RCC 7860 (cell line): ENCODE measurements around the gene PACRG.

Source experiments
- DNase-seq: peaks from one replicate; pipeline ENCODE4 v3.0.0-alpha.2; 2015; ENCODE audit warnings: low spot score
- FAIRE-seq: peaks from 2 replicates; lab custom pipeline; 2012; peaks lifted over from hg19 to GRCh38; lab: Jason Lieb, UNC

Gene PACRG

DNA sequence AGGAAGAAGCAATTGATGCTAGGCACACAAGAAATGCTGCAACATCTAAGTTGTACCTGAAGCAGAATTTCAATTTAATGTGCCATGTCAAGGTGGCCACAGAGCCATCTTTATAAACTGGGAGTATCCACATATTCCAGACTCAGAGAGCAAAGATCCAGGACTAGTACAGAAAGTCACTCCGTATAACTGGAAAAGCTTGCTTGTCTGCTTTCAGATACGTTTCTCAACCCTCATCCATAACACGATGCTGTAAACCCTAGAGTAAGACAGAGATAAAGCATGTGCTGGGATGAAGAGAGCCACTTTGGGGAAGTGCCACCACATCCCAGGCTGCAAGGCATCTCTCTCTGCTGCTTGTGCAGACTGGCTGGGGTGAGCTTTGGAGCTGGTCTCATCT is 134.7 kb downstream of the PACRG start:
- DNase-seq (no peak), FAIRE-seq (no peak)

DNA sequence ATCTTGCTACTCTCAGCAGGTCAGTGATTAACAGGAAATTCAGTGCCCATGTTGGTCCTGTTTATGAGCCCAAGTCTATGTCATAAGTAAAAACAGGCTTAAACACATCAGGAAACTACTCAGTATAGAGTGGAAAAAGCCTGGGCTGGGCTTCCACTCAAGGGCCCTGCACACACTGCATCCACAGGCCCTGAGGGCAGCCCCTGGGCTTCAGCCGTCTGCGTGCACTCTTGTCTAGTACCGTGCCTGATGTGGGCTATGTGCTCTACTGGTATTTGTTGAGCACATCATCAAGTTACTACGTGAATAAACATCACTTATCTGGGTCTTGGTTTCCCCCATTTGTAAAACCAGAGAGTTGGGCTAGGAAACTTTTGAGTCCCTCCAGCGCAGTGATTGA is 135.2 kb downstream of the PACRG start:
- FAIRE-seq (no peak), DNase-seq (no peak)

DNA sequence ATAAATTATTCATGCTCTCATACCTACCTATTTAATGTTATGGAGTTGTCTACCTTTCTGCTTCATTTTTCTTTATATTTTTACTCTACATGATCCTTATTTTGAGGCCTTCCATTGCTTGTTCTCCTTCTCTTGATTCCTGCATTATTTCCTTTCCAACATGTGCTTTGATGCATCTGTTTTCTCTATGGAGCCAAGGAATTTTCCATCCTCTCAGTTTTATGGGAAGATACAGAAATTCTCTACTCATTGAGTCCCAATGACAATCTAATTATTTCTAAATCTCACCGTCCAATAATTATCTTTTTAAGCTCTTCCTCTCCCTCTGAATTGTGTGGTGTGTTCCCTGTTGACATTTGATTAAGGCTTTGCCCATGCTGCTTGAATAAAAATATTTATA is 136.0 kb downstream of the PACRG start:
- no peak for DNase-seq
- FAIRE-seq, result no peak

DNA sequence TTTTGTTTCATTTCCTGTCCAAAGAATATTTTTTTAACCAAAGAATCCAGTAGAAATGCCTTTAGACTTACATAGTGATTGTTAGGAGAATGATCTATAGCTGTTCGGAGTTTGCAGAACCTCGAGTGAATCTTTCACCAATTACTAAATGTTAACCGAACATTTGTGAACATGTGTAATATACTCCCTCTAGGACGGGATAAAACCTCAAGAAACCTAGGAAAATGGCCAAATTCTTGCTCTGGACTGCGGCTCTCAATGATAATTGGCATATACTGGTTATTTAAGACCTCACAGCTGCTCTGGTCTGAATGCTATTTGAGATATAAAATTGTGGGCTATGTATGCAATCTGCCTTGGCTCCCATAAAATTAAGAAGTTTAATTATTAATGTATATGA is 137.1 kb downstream of the PACRG start:
- DNase-seq (no peak), FAIRE-seq (no peak)

DNA sequence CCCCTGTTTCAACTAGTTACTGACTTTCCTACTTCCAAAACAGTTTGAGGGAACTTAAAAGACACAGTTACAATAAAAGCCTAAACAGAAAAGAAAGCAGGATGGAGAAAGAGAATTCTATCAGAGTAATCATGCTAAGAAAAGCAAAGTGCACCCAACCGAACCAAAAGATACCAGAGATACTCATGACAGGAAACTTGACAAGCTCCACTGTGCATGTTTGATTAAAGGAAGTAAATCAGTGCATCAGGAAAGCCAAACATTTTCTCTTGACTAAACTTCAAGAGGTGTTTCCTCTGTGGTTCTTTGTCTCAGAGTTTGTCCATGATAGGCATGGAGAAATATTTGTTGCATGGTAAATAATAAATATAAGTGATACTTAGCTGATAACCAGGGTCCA is 138.9 kb downstream of the PACRG start:
- DNase-seq, result no peak
- no peak for FAIRE-seq

DNA sequence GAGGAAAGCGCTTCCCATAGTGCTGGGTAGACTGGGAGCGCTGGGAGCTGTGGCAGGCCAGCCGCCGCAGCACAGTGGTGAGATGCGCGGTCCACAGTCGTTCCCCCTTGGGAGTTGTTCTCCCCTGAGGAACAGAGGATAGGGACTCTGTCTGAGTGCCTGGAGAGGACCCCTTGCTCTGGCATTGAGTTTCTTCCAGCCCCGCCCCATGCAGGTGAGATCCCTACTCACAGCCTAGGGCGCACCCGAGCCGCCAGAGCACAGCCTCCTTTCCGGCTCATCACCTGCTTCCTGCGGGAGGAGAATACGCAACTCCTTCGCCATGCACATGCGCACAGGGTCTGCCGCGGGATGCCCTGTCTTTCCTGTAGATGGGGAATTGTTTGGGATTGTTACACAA is 140.6 kb downstream of the PACRG start:
- FAIRE-seq, result no peak
- DNase-seq, result no peak

DNA sequence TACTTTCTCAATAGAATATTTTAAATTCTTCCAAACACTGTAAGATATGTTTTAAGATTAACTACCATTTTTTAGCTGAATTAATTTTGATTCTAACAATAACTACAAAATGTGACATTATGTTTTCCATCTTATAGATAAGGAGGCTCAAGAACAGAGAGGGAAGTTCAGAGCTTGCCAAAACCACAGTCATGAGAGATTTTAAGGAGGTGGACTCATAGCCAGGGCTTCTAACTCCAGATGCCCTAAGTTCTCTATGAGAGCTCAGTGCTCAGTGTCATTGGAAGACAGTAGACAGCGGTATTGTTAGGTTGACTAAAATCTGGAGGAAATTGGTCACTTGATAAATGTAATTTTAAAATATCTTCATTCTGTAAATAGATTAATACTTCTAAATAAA is 144.2 kb downstream of the PACRG start:
- DNase-seq (no peak), FAIRE-seq (no peak)

DNA sequence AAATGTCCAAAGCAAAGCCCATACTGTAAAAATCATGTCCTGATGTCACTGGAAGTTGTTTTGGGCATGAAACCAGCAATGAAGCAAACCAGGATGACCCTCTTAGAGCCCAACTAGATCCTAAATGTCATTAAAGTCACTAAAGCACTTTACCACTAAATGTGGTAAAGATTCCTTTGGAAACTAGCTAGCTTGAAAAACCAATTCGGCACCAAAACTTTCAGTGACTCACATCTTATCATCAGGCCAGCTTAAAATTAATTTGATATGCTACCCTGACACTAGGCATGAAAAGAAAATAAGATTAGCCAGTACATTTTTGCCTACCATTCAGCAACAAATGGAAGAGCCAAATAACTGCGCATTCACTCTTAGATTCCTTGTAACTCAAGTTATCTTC is 145.8 kb downstream of the PACRG start:
- FAIRE-seq (no peak), DNase-seq (no peak)

DNA sequence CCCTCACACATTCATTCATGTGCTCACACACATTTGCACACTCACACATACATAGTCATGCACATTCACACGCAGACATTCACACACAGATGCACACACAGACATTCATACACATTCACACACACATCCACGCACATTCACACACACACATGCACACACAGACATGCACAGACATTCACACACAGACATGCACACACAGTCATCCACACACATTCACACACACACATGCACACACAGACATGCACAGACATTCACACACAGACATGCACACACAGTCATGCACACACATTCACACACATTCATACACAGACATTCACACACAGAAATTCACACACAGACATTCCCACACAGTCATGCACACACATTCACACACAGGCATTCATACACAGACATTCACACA is 147.3 kb downstream of the PACRG start:
- DNase-seq (no peak), FAIRE-seq (no peak)

DNA sequence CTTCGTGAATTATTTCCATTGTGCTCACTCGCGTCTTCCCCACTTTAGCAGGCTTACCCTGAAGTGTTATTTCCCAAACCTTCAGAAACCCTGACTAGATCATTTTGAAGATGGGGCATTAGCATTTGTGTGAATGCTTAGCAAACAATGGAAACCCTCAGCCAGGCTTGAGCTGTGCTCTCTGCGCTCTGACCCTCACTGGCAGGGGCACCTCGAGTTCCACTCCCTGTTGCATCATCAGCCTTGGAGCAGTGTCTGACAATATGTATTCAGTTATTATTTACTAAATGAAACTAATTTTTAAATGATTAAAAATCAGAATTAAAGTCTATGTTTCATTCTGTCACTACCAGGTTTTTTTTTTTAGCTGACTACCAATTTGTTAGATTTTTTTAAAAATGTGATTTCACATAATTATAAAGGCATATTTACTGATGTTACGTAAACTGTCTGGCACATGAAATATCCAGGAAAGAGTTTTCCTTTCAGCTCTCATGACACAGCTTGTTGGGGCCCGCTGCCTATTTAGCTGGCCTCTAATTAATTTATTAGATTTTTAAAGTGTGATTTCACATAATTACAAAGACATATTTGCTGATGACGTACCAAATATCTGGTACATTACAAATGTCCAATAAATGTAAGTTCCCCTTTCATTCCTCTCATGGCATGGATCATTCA is 155.2 kb downstream of the PACRG start:
- FAIRE-seq, result no peak
- DNase-seq, result no peak

DNA sequence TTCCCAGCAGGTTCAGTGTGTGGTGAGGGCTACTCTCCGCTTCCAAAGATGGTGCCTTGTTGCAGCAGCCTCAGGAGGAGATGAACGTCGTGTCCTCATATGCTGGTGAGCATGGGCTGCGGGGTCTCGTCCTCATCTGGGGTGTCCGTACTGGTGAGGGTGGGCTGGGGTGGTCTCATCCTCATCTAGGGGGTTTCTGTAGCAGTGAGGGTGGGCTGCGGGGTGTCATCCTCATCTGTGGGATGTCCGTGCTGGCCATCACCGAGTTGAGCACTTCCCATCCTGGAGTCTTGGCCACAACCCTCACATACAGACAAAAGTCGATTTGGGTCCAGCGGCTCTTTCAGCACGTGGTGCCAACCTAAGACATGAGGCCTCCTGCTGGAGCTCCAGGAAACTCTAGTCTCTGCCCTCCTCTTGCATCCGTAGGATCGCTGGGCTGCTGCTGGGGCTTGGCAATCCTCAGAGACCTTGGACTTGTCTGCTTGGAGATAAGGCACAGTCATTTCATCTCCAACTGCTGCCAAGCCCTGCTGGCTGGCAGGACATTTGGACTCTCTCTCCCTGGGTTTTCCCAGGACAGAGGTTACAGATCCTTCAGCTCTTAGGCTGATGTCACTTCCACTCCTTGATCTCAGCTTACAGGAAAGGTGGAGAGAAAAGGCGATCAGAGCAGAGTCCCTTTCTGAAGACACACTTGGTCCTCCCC is 160.4 kb downstream of the PACRG start:
- no peak for DNase-seq
- no peak for FAIRE-seq

DNA sequence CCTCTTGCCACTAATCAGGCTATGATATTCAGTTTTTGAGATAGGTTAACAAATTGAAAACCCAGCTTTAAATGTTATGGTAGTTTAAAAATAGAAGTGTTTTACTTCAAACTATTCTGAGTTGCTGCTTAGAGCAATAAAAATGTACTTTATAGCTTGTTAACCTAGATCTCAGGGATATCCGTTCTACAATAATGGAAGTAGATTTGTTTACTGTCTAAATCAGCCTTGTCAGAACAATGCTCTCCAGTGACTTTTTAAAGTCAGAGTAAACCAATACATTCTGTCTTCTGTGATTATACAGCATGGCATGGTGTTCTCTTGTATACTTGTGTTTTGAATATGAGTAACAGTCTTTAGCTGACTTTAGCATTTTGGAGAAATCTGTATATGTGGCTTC is 161.5 kb downstream of the PACRG start:
- DNase-seq (no peak), FAIRE-seq (no peak)

DNA sequence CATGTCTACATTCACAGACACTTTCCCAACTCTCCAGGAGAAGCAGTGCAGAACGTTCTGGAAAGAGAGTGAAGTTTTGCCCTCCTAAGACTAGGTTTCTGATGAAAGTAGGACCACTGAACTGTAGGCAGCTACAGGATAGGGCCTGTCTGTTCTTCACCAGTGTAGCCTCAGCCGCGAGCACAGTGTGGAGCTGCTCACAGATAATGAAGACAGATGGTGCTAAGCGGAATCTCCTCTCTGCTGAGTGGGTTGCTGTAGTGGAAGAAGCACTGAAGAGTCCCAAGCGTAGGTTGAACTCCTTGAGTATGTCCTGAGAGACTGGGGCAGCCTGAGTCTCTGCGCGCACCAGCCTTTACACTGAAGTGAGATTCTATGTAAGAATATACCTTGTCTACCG is 170.2 kb downstream of the PACRG start:
- FAIRE-seq, result no peak
- no peak for DNase-seq

DNA sequence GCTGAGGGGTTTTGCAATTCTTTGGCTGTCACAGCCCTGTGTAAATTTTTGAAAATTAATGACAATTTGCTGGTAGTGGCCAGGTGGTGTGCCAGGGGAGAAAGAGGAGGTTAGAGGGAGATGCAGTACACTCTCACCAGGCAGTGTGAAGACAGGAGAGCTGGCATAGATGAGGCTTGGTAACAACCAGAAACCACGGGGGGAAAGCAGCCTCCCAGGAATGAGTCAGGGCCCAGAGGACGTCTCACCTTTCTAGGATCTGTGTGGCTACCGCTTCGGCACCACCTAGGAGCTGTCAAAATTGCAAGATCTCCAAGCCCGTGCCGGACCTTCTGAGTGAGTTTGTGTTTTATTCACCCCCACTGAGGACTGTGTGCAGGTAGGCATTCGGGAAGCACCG is 171.4 kb downstream of the PACRG start:
- DNase-seq (no peak), FAIRE-seq (no peak)

DNA sequence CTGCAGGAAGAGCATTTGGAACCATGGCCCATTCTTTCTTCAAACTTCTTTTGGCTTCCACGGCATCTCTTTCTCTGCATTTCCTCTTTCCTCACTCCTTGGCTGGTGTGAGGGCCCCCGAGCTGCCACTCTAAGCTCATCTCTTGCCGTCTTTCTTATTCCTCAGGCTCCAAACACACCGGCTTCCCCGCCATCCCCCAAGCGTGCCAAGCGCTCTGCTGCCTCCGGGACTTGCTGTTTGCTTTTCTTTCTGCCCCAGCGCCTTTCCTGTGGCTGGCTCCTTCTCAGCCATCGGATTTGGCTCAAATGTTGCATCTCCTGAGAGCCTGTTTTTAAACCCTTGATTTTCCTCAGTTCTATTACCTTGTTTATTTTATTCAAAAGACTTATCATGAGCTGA is 172.7 kb downstream of the PACRG start:
- DNase-seq (no peak), FAIRE-seq (no peak)

DNA sequence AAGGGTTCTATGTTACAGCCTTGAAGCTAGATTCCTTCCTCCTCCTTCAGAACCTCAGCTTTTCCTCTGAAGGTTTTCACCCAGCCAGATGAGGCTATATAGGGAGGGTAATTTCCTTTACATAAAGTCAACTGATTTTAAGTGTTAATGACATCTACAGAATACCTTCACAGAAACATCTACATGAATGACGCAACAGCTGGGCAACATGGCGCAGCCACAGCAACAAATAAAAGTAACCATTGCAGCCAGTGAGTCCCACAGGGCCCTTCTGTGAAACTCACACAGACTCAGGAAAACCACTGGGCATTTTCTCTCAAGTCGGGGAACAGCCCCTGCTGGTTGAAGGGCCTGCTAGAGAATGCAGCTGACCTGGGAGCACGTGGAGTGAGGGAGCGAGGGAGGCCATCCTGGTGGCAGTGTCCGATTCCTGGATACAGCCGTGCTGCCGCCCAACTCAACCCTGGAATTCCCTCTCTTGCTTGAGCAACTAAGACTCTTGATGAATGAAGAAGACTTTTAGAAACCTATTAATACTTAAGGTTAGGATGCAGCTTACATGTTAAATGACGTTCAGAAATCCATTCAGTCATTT is 176.4 kb downstream of the PACRG start:
- no peak for FAIRE-seq
- DNase-seq, result no peak

DNA sequence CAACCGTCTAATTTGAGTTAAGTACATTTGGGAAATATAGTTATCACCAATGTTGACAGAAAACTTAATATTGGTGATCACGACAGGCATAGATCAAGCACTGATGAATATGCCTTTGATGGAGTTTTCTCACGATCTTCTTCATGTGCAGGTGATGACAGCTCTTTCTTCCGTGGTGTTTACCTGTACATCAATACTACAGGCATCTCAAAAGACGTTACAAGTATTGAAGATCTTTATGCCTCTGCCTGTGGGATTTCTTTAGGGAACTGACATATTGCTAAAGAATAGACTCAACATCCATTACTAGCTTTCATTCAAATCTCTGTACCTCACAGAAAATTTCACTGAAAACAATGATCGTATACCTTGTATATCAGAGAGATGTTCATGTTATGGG is 178.7 kb downstream of the PACRG start:
- FAIRE-seq, result no peak

DNA sequence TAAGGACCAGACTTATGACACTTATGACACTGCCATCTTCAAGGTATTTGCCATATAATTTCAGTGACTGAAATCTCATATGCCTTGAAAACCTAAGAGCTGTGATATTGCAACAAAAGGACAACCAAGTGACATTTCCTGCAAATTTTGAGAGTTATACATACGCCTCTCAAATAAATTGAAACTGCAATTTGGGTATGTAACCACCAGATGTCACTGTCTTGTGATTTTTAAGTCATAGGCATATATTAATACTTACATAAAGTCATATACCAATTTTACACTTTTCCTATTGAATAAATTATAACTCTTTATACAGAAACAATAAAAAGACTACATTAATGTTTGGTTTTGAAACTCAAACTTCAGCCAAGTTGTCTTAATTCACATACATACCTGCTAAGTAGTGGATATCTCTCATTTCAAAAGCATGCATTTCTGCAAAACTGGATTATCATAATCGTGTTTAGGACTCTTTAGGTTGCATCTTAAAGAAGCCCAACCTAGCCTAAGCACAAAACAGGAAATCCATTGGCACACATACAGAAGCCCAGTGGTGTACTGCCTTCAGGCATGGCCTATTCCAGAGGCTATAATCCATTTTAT is 180.2 kb downstream of the PACRG start:
- peak; percentile 67 for FAIRE-seq
- DNase-seq, result peak; percentile 25

More for the DNA sequence above, 178.7 kb downstream of the PACRG start:
- no peak for DNase-seq

DNA sequence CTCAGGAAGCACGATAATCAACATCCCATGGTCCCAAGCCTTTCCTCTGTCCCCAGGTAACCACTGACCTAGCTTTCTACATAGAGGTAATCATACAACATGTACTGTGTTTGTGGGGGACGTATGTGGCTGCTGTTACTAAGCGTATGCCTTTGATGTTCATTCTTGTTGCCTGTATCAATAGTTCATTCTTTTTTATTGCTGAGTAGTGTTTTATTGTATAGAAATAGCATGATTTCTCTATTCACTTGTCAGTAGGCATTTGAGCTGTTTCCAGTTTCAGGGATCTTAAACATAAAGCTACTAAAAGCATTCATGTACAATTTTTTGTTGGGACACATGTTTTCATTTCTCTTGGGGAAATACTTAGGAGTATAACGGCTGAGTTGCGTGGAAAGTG is 185.4 kb downstream of the PACRG start:
- FAIRE-seq (no peak), DNase-seq (no peak)

DNA sequence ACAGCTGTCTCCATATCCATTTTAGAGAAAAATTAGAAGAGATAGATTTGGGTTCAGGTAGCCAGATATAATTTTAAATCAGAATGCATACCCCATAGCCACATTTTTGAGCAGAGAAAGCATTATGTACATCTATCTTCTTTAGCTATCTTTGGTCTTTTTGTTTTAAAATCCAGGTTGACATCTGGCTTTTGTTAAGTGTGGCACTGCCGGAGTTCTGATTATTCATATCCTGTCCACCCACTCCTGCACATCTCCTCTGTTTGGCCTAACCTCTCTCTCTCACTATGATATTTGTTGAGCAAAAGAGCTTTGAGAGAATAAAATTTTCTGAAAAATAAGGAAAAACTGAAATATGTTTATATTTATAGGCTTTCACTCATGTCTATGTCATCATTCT is 189.7 kb downstream of the PACRG start:
- no peak for DNase-seq
- FAIRE-seq, result no peak

DNA sequence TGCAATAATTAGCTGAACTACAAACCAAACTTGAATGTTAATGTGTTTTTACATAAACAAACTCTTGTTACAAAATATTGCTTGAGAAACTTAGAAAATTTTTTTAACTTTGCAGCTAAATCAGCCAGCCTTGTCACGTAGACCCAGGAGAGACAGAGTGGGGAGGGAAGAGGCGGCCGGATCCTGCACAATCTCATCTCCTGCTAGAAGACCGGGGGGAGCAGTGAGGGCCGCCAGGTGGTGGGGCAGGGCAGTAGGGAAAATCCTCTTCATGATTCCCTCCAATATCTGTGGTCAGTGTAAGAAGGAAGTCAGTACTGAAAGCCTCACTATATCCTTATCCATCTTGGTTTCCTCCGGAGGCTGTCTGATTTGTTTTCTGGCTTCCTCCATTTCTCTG is 193.3 kb downstream of the PACRG start:
- FAIRE-seq, result no peak
- DNase-seq, result no peak

DNA sequence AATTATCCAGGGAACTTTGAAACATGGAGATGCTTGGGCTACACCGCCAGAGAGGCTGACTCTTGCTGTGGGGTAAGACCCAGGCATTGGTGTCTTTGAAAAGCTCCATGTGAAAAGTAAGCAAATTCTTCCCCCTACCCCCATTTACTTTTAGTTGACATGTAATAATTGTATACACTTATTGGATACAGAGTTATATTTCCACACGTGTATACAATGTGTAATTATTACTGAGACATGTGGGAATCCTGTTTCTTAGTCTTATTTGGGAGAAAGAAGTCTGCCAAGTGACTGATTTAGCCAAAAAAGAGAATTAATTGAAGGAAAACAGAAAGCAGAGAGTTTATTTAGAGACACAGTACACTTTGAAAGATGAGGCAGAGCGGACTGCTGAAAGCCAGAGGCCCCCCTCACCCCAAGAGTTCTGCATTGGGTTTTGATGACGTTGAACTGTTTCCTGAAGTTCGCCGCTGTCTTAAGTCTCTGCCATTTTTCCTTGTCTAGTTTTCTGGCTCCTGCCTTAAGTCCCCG is 193.8 kb downstream of the PACRG start:
- no peak for FAIRE-seq
- DNase-seq, result no peak
